ENCODE results near the gene PLEKHS1.

DNA sequence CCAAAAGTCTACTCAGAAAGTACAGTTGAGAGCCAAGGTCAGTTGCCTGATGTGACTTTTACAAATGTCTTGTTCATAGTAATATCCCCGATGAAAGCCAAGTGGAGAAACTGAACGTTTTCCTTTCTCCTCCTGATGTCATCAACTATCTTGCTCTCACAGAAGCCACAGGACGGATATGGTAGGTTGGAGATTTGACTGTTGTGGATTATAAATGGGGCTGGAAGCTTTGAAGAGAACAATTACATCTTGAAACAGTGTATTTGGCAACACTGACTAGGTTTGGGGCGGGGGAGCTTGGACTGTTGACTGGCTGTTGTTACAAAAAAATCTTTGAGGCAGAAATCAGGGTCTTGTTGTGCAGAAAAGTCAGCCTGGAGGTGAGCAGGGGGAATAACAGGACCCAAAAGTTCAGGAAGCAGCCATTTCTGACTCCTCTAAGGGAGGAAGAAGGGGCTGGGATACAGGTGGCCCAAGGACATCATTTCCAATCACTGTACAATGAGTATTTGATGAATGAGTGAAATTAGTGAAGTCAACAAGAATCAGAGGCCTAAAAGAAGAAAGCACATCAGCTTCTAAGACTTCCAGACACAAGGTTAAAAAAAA, 24.3 kb downstream of the PLEKHS1 start:
- TF ChIP-seq, protein P1, sequence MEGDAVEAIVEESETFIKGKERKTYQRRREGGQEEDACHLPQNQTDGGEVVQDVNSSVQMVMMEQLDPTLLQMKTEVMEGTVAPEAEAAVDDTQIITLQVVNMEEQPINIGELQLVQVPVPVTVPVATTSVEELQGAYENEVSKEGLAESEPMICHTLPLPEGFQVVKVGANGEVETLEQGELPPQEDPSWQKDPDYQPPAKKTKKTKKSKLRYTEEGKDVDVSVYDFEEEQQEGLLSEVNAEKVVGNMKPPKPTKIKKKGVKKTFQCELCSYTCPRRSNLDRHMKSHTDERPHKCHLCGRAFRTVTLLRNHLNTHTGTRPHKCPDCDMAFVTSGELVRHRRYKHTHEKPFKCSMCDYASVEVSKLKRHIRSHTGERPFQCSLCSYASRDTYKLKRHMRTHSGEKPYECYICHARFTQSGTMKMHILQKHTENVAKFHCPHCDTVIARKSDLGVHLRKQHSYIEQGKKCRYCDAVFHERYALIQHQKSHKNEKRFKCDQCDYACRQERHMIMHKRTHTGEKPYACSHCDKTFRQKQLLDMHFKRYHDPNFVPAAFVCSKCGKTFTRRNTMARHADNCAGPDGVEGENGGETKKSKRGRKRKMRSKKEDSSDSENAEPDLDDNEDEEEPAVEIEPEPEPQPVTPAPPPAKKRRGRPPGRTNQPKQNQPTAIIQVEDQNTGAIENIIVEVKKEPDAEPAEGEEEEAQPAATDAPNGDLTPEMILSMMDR (IDR thresholded peaks at IDR 0.05; ENCODE audit: low read length), result no peak
- TF ChIP-seq EZH2 (IDR thresholded peaks at IDR 0.05; ENCODE audit: borderline replicate concordance, low read length), result no peak
